ES-I3 (cell line): ENCODE results near the gene ZBTB46.
"Not testable (repeated sequence)": the region's sequence is repeated elsewhere in the genome, so short reads cannot be mapped to it uniquely, and the experiment has no call there.

Experiments used
- H3K36me3 ChIP-seq: 2 replicates; pipeline ENCODE4 v1.6.1; 2013; ENCODE audit warnings: mild to moderate bottlenecking, low read length, control low read depth, moderate library complexity; ENCODE audit not compliant: insufficient read depth
- H3K4me1 ChIP-seq: 2 replicates; pipeline ENCODE4 v1.6.1; 2013; ENCODE audit warnings: mild to moderate bottlenecking, control low read depth, low read length; ENCODE audit not compliant: insufficient read depth
- H3K9ac ChIP-seq: 2 replicates; pipeline ENCODE4 v1.6.1; 2013; ENCODE audit warnings: low read depth, mild to moderate bottlenecking, low read length, moderate library complexity
- H3K9me3 ChIP-seq: 2 replicates; pipeline ENCODE4 v1.6.1; 2013; ENCODE audit warnings: mild to moderate bottlenecking, low read length, moderate library complexity; ENCODE audit not compliant: control insufficient read depth, insufficient read depth

ZBTB46 gene

DNA sequence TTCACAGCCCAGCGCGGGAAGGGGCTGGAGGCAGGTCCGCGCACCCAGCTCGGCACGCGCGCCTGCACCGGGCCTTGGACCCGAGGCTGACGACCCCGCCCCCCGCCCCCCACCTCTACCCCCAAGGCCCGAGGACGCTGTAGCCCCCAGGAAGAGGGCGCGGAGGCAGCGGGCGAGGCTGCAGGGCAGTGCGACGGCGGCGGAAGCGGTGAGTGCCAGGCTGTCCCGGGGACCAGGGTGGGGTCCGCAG is 93.4 kb downstream of the ZBTB46 start:
- Histone ChIP-seq H3K4me1 (peaks cover 3% of the 10 kb centered on the region; the same call in 1 of the 2 replicates), H3K9me3 (no peaks in the 10 kb centered on the region), H3K9ac (no peak overlapping the region; the same call in 1 of the 2 replicates), H3K36me3 (no peaks in the 10 kb centered on the region; the same call in 1 of the 2 replicates)

DNA sequence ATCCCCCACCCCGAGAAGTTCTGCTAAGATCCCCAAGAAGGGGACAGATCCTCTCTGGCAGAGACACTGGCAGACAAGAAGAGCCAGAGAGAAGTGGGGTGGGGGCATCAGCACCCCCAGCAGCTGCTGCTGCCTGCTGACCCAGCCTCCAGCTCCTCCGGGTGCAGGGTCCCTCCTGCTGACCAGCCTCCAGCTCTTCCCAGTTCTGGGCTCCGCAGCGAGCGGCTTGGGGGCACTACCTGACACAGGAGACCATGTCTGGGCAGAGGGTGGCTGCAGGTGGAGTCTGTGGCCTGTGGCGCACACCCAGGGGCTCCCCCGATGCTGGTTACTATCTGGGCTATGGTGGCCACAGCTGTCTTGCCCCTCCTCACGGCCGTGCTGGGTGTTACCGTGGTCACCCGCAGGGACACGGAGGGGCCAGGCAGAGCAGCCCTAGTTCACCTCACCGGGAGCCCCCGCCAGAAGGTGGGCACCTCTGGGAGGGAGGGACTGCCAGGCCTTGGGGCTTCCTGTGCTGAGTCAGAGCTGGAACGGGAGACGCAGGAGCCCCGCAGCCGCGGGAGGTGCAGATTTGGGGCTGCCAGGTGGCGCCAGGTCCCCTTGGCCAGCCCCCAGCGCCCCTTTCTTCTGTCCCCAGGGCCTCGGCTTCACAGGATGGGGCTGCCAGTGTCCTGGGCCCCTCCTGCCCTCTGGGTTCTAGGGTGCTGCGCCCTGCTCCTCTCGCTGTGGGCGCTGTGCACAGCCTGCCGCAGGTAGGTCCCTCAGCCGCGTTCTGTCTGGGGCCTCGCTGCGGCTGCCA is 94.0 kb downstream of the ZBTB46 start:
- no peaks in the 10 kb centered on the region; the same call in 1 of the 2 replicates for H3K36me3 ChIP-seq
- peaks cover 3% of the 10 kb centered on the region; the same call in 1 of the 2 replicates for H3K4me1 ChIP-seq
- H3K9ac ChIP-seq, result peak overlapping the region; percentile 33; the same call in 1 of the 2 replicates
- no peaks in the 10 kb centered on the region for H3K9me3 ChIP-seq

GRCh38 chr20:63735859-63736718 is 95.0 kb downstream of the ZBTB46 start, which contains the start of gene LIME1:
Gene LIME1 (plus strand): TSS chr20:63736664. CDS start chr20:63737550, 886 bp downstream.
- H3K9ac ChIP-seq, result peak within 1 kb of the TSS; percentile 33; the same call in 1 of the 2 replicates
- H3K36me3 ChIP-seq, result no peaks in the 10 kb centered on the region; the same call in 1 of the 2 replicates
- no peaks in the 10 kb centered on the region for H3K9me3 ChIP-seq
- peaks cover 3% of the 10 kb centered on the region; the same call in 1 of the 2 replicates for H3K4me1 ChIP-seq

- no peaks in the 10 kb centered on the region for H3K9me3 ChIP-seq
- peaks cover 3% of the 10 kb centered on the region; the same call in 1 of the 2 replicates for H3K4me1 ChIP-seq
- no peak overlapping the region for H3K9ac ChIP-seq
- H3K36me3 ChIP-seq, result no peaks in the 10 kb centered on the region; the same call in 1 of the 2 replicates
Measured at GRCh38 chr20:63734946-63735858, 95.9 kb downstream of the ZBTB46 start.

- Histone ChIP-seq H3K9me3 (no peaks in the 10 kb centered on the region), H3K9ac (no peak overlapping the region), H3K36me3 (no peaks in the 10 kb centered on the region; the same call in 1 of the 2 replicates), H3K4me1 (peaks cover 3% of the 10 kb centered on the region; the same call in 1 of the 2 replicates)
Measured at GRCh38 chr20:63734111-63734945, 96.7 kb downstream of the ZBTB46 start.

GRCh38 chr20:63733579-63734081 is 97.4 kb downstream of the ZBTB46 start:
- Histone ChIP-seq H3K36me3 (no peaks in the 10 kb centered on the region; the same call in 1 of the 2 replicates), H3K4me1 (peaks cover 3% of the 10 kb centered on the region; the same call in 1 of the 2 replicates), H3K9ac (no peak overlapping the region), H3K9me3 (no peaks in the 10 kb centered on the region)

GRCh38 chr20:63733117-63733516 is 97.9 kb downstream of the ZBTB46 start:
- no peaks in the 10 kb centered on the region; the same call in 1 of the 2 replicates for H3K4me1 ChIP-seq
- no peaks in the 10 kb centered on the region; the same call in 1 of the 2 replicates for H3K36me3 ChIP-seq
- no peaks in the 10 kb centered on the region for H3K9me3 ChIP-seq
- no peak overlapping the region for H3K9ac ChIP-seq

DNA sequence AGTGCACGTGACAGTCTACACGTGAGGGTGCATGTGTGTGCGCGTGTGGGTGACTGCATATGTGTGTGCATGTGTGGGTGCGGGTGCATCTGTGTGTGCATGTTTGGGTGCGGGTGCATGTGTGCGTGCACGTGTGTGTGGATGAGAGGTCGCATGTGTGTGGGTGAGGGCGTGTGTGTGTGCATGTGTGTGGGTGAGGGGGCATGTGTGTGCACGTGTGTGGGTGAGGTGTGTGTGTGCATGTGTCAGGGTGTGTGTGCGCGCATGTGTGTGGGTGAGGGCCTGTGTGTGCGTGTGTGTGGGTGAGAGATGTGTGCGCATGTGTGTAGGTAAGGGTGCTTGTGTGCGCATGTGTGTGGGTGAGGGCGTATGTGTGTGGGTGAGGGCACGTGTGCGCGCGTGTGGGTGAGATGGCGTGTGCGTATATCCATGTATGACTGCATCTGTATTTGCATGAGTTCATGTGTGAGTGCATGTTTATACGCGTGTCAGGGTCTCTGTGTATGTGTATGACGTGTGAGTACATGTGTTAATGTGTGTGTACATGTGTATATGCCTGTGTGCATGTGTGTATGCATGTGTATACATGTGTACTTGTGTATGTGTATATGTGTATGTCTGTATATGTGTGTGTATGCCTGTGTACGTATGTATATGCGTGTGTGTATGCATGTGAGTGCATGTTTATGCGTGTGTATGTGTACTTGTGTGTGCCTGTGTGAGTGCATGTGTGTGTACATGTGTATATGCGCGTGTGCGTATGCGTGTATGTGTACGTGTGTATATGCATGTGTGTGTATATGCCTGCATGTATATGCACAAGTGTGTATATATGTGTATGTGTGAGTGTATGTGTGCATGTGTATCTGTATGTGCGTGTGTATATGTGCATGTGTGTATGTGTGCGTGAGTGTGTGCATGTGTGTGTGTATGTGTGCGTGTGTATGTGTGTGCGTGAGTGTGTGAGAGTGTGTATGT is 98.7 kb downstream of the ZBTB46 start:
- H3K9ac ChIP-seq, result no peak overlapping the region
- no peaks in the 10 kb centered on the region for H3K9me3 ChIP-seq
- H3K36me3 ChIP-seq, result no peaks in the 10 kb centered on the region; the same call in 1 of the 2 replicates
- H3K4me1 ChIP-seq, result no peaks in the 10 kb centered on the region; the same call in 1 of the 2 replicates

- no peaks in the 10 kb centered on the region for H3K4me1 ChIP-seq
- no peak overlapping the region for H3K9ac ChIP-seq
- no peaks in the 10 kb centered on the region for H3K9me3 ChIP-seq
- H3K36me3 ChIP-seq, result no peaks in the 10 kb centered on the region; the same call in 1 of the 2 replicates
Measured at GRCh38 chr20:63731410-63731809, 99.7 kb downstream of the ZBTB46 start.

GRCh38 chr20:63730189-63730733 is 100.8 kb downstream of the ZBTB46 start:
- H3K9me3 ChIP-seq, H3K9ac ChIP-seq, H3K4me1 ChIP-seq, H3K36me3 ChIP-seq: not testable (repeated sequence)

GRCh38 chr20:63722967-63723622 is 108.0 kb downstream of the ZBTB46 start:
- H3K36me3 ChIP-seq, H3K9ac ChIP-seq, H3K9me3 ChIP-seq, H3K4me1 ChIP-seq: not testable (repeated sequence)
